CD8-positive, alpha-beta memory T cell (primary cell): Measurements from ENCODE around the gene LMBRD2. TPM values are rescaled to one million over a fixed set of nuclear protein-coding genes. Genes with fewer than 3 reads are reported as not detected.

Experiments
- CTCF ChIA-PET: fragments of 350-600 bp; sonication (Branson Sonifier 250); formaldehyde crosslinking; loops from one replicate; lab custom pipeline; 2021; ENCODE audit warnings: antibody characterized with exemption; lab: Charles Lee
- POLR2A ChIA-PET: fragments of 350-600 bp; sonication (Branson Sonifier 250); formaldehyde crosslinking; loops from one replicate; lab custom pipeline; 2021; ENCODE audit warnings: antibody characterized with exemption; lab: Charles Lee
- DNase-seq, 5 donors: peaks; one replicate each; pipeline versions ENCODE4 v3.0.0 to v3.0.0-alpha.2; 2020 to 2022; ENCODE audit warnings: mixed read lengths in 1 of 5
- H3K27ac ChIP-seq: one replicate; pipeline ENCODE4 v1.7.0; 2013; ENCODE audit warnings: low read depth, mild to moderate bottlenecking, low read length, moderate library complexity
- H3K27me3 ChIP-seq: 2 replicates; pipeline ENCODE4 v1.7.0; 2013; ENCODE audit warnings: low read length, mild to moderate bottlenecking; ENCODE audit not compliant: insufficient read depth, poor library complexity, severe bottlenecking
- H3K36me3 ChIP-seq: 2 replicates; pipeline ENCODE4 v1.7.0; 2013; ENCODE audit warnings: mild to moderate bottlenecking, low read length, moderate library complexity; ENCODE audit not compliant: insufficient read depth
- H3K4me1 ChIP-seq: 2 replicates; pipeline ENCODE4 v1.7.0; 2013; ENCODE audit warnings: mild to moderate bottlenecking, low read length, moderate library complexity; ENCODE audit not compliant: insufficient read depth
- H3K4me3 ChIP-seq: 2 replicates; pipeline ENCODE4 v1.7.0; 2013; ENCODE audit warnings: mild to moderate bottlenecking, low read length
- H3K9me3 ChIP-seq: 2 replicates; pipeline ENCODE4 v1.7.0; 2013; ENCODE audit warnings: mild to moderate bottlenecking, low read length
- H3K27ac Mint-ChIP-seq, 8 donors: one replicate each; pipeline ENCODE4 v1.8.0; 2020 to 2021; ENCODE audit warnings: mixed read lengths in 8 of 8, mild to moderate bottlenecking in 6 of 8, inconsistent platforms in 3 of 8, moderate library complexity in 3 of 8
- H3K27me3 Mint-ChIP-seq, 2 donors: one replicate each; pipeline ENCODE4 v1.8.0; 2020 to 2021; ENCODE audit warnings: mixed read lengths in 2 of 2, mild to moderate bottlenecking in 1 of 2, moderate library complexity in 1 of 2
- H3K36me3 Mint-ChIP-seq, 3 donors: one replicate each; pipeline ENCODE4 v1.8.0; 2020 to 2021; ENCODE audit warnings: mixed read lengths in 3 of 3, inconsistent platforms in 1 of 3, mild to moderate bottlenecking in 1 of 3
- H3K4me1 Mint-ChIP-seq, 3 donors: one replicate each; pipeline ENCODE4 v1.8.0; 2020 to 2021; ENCODE audit warnings: mixed read lengths in 3 of 3, inconsistent platforms in 1 of 3, mild to moderate bottlenecking in 1 of 3
- H3K4me3 Mint-ChIP-seq, 7 donors: one replicate each; pipeline ENCODE4 v1.8.0; 2020 to 2021; ENCODE audit warnings: mixed read lengths in 7 of 7, mild to moderate bottlenecking in 6 of 7, moderate library complexity in 4 of 7, inconsistent platforms in 2 of 7
- H3K9me3 Mint-ChIP-seq, 5 donors: one replicate each; pipeline ENCODE4 v1.8.0; 2020 to 2022; ENCODE audit warnings: mixed read lengths in 5 of 5, mild to moderate bottlenecking in 3 of 5, moderate library complexity in 2 of 5, inconsistent platforms in 1 of 5
- polyA plus RNA-seq: library from polyadenylated mRNA; unstranded; fragments of 300-500 nt; fragmentation: Illumina TruSeq; gene quantifications from one replicate; pipeline ENCODE4 v1.2.3, GENCODE V29; 2021
- total RNA-seq, 2 experiments: library from RNA; stranded (reverse); gene quantifications; one replicate each; pipeline ENCODE4 v1.2.3, GENCODE V29; 2021

The LMBRD2 gene
- total and polyA plus RNA-seq, 3 experiments from 2014 or later, result 5.8 to 11.4 (median 9.3) TPM

- no peaks in the 10 kb centered on the region for H3K36me3 Mint-ChIP-seq
- H3K36me3 ChIP-seq, result no peaks in the 10 kb centered on the region
- peaks cover 0 to 10% (median 7%) of the 10 kb centered on the region in 3 donors for H3K4me1 Mint-ChIP-seq
- no peak overlapping the region for H3K4me3 ChIP-seq
- no peak overlapping the region for H3K4me3 Mint-ChIP-seq
- H3K27ac Mint-ChIP-seq, result no peak overlapping the region
- H3K9me3 Mint-ChIP-seq, result peaks cover 0 to 2% (median 0%) of the 10 kb centered on the region in 5 donors
- ChIA-PET CTCF (no interaction called here), POLR2A (no interaction called here)
- DNase-seq, result no peak
- no peak overlapping the region for H3K27ac ChIP-seq
- H3K27me3 Mint-ChIP-seq, result peaks cover 7 to 11% of the 10 kb centered on the region in 2 donors
- H3K9me3 ChIP-seq, result no peaks in the 10 kb centered on the region
- H3K27me3 ChIP-seq, result no peaks in the 10 kb centered on the region
- H3K4me1 ChIP-seq, result no peaks in the 10 kb centered on the region
These were observed 95.7 kb downstream of the LMBRD2 start for GRCh38 chr5:36055984-36056383.

GRCh38 chr5:36054647-36055046, 97.0 kb downstream of the LMBRD2 start:
- Histone ChIP-seq H3K36me3 (no peaks in the 10 kb centered on the region), H3K4me3 (no peak overlapping the region), H3K27me3 (no peaks in the 10 kb centered on the region), H3K4me1 (no peaks in the 10 kb centered on the region), H3K9me3 (no peaks in the 10 kb centered on the region), H3K27ac (no peak overlapping the region)
- ChIA-PET POLR2A (no interaction called here), CTCF (no interaction called here)
- peaks cover 0 to 2% (median 0%) of the 10 kb centered on the region in 5 donors for H3K9me3 Mint-ChIP-seq
- no peak overlapping the region for H3K27ac Mint-ChIP-seq
- H3K27me3 Mint-ChIP-seq, result peaks cover 7 to 12% of the 10 kb centered on the region in 2 donors
- peaks cover 0 to 8% (median 7%) of the 10 kb centered on the region in 3 donors for H3K4me1 Mint-ChIP-seq
- no peak overlapping the region for H3K4me3 Mint-ChIP-seq
- no peaks in the 10 kb centered on the region for H3K36me3 Mint-ChIP-seq
- DNase-seq, result no peak

GRCh38 chr5:36052538-36052937, 99.1 kb downstream of the LMBRD2 start:
- CTCF ChIA-PET, result no interaction called here
- H3K9me3 ChIP-seq, result no peaks in the 10 kb centered on the region
- no peaks in the 10 kb centered on the region for H3K4me1 ChIP-seq
- POLR2A ChIA-PET, result no interaction called here
- Mint-ChIP-seq H3K4me3 (no peak overlapping the region), H3K9me3 (peaks cover 0 to 2% (median 0%) of the 10 kb centered on the region in 5 donors), H3K4me1 (peaks cover 0 to 7% (median 7%) of the 10 kb centered on the region in 3 donors), H3K27me3 (peaks cover 7 to 12% of the 10 kb centered on the region in 2 donors), H3K27ac (no peak overlapping the region), H3K36me3 (no peaks in the 10 kb centered on the region)
- H3K36me3 ChIP-seq, result no peaks in the 10 kb centered on the region
- no peak overlapping the region for H3K27ac ChIP-seq
- H3K27me3 ChIP-seq, result no peaks in the 10 kb centered on the region
- no peak overlapping the region for H3K4me3 ChIP-seq
- no peak for DNase-seq

GRCh38 chr5:36049949-36050348, 101.7 kb downstream of the LMBRD2 start:
- peaks cover 0 to 7% (median 7%) of the 10 kb centered on the region in 3 donors for H3K4me1 Mint-ChIP-seq
- Histone ChIP-seq H3K9me3 (no peaks in the 10 kb centered on the region), H3K27me3 (no peaks in the 10 kb centered on the region), H3K4me1 (no peaks in the 10 kb centered on the region), H3K36me3 (no peaks in the 10 kb centered on the region), H3K4me3 (no peak overlapping the region), H3K27ac (no peak overlapping the region)
- DNase-seq, result no peak
- H3K36me3 Mint-ChIP-seq, result no peaks in the 10 kb centered on the region
- ChIA-PET POLR2A (no interaction called here), CTCF (no interaction called here)
- no peaks in the 10 kb centered on the region for H3K9me3 Mint-ChIP-seq
- no peak overlapping the region for H3K4me3 Mint-ChIP-seq
- no peak overlapping the region for H3K27ac Mint-ChIP-seq
- peaks cover 3 to 8% of the 10 kb centered on the region in 2 donors for H3K27me3 Mint-ChIP-seq

Other genes with a start within 250 kb of the LMBRD2 start
- under 1 TPM; 0.40 to 0.59 TPM for gene CAPSL, start 213.3 kb downstream of the LMBRD2 start, total RNA-seq
- gene CAPSL, start 213.3 kb downstream of the LMBRD2 start, polyA plus RNA-seq, result not detected
- not detected for gene UGT3A1, start 160.5 kb downstream of the LMBRD2 start, total RNA-seq
- not detected for gene UGT3A1, start 160.5 kb downstream of the LMBRD2 start, polyA plus RNA-seq
- gene UGT3A2, start 85.0 kb downstream of the LMBRD2 start, total RNA-seq, result not detected
- gene UGT3A2, start 85.0 kb downstream of the LMBRD2 start, polyA plus RNA-seq, result 1.1 TPM
- gene SKP2, start 224 bp upstream of the LMBRD2 start, total RNA-seq, result 10 to 100 TPM; 52.8 to 56.4 TPM
- gene SKP2, start 224 bp upstream of the LMBRD2 start, polyA plus RNA-seq, result 15.6 TPM
- gene NADK2, start 90.0 kb upstream of the LMBRD2 start, total RNA-seq, result 10 to 100 TPM; 22.7 to 24.3 TPM
- gene NADK2, start 90.0 kb upstream of the LMBRD2 start, polyA plus RNA-seq, result 7.9 TPM
- not detected for gene RANBP3L, start 150.0 kb upstream of the LMBRD2 start, total RNA-seq
- gene RANBP3L, start 150.0 kb upstream of the LMBRD2 start, polyA plus RNA-seq, result not detected